Measurements from ENCODE around the gene PRELID1. TPM values are rescaled to one million over a fixed set of nuclear protein-coding genes. Genes with fewer than 3 reads are reported as not detected.
A peak's percentile ranks its signal among the peaks of the same experiment; 100 is the strongest.
"Not testable (repeated sequence)": the region's sequence is repeated elsewhere in the genome, so short reads cannot be mapped to it uniquely, and the experiment has no call there.

The PRELID1 gene
- total and polyA plus RNA-seq, 10 donors: 74.5 to 174 (median 128) TPM

- peaks cover 0 to 62% (median 30%) of the 10 kb centered on the region in 6 donors for H3K36me3 ChIP-seq
- no peaks in the 10 kb centered on the region for H3K9me3 ChIP-seq
- TF ChIP-seq, protein P1, sequence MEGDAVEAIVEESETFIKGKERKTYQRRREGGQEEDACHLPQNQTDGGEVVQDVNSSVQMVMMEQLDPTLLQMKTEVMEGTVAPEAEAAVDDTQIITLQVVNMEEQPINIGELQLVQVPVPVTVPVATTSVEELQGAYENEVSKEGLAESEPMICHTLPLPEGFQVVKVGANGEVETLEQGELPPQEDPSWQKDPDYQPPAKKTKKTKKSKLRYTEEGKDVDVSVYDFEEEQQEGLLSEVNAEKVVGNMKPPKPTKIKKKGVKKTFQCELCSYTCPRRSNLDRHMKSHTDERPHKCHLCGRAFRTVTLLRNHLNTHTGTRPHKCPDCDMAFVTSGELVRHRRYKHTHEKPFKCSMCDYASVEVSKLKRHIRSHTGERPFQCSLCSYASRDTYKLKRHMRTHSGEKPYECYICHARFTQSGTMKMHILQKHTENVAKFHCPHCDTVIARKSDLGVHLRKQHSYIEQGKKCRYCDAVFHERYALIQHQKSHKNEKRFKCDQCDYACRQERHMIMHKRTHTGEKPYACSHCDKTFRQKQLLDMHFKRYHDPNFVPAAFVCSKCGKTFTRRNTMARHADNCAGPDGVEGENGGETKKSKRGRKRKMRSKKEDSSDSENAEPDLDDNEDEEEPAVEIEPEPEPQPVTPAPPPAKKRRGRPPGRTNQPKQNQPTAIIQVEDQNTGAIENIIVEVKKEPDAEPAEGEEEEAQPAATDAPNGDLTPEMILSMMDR (IDR thresholded peaks at IDR 0.05 in 8 of 11, conservative IDR thresholded peaks at IDR 0.05 in 3 of 11): no peak
- TF ChIP-seq POLR2AphosphoS5 (IDR thresholded peaks at IDR 0.05): no peak
- TF ChIP-seq POLR2A (IDR thresholded peaks at IDR 0.05): no peak
- H3K4me3 ChIP-seq: peak overlapping the region; percentile 77 to 99 (median 96)
- H3K4me1 ChIP-seq: peaks cover 51 to 95% (median 92%) of the 10 kb centered on the region in 6 donors
- H3K27me3 ChIP-seq (replicated peaks in 1 of 7): no peaks in the 10 kb centered on the region
- intact Hi-C loops (cut with DNase I; ENCODE audit: low total_unique reads): loop anchor here (10.0 kb wide), 1 partner anchor 190 kb away; no protein-coding TSS in a partner anchor
- 23 to 34% (median 26%) methylated on average over 14 to 19 of the region's 19 CpGs for WGBS, 5 donors
- H3K27ac ChIP-seq: peak overlapping the region; percentile 19 to 94 (median 90)
- peak; percentile 86 for DNase-seq
These were observed 957 bp downstream of the PRELID1 start for GRCh38 chr5:177304392-177305119.

- H3K4me3 ChIP-seq: peak overlapping the region in 6 of 8 donors; percentile 8 to 99 (median 92)
- H3K27me3 ChIP-seq (replicated peaks in 1 of 7); DNase-seq; H3K9me3 ChIP-seq: not testable (repeated sequence)
- 82 to 90% (median 87%) methylated on average over 10 to 11 of the region's 11 CpGs for WGBS, 5 donors
- peaks cover 51 to 95% (median 92%) of the 10 kb centered on the region in 6 donors for H3K4me1 ChIP-seq
- intact Hi-C loops (cut with DNase I; ENCODE audit: low total_unique reads): loop anchor here (10.0 kb wide), 1 partner anchor 191 kb away; no protein-coding TSS in a partner anchor
- H3K36me3 ChIP-seq: peaks cover 0 to 58% (median 30%) of the 10 kb centered on the region in 6 donors
- H3K27ac ChIP-seq: peak overlapping the region in 7 of 8 donors; percentile 87 to 94 (median 91)
These were observed 2.6 kb downstream of the PRELID1 start for GRCh38 chr5:177306103-177306640.

DNA sequence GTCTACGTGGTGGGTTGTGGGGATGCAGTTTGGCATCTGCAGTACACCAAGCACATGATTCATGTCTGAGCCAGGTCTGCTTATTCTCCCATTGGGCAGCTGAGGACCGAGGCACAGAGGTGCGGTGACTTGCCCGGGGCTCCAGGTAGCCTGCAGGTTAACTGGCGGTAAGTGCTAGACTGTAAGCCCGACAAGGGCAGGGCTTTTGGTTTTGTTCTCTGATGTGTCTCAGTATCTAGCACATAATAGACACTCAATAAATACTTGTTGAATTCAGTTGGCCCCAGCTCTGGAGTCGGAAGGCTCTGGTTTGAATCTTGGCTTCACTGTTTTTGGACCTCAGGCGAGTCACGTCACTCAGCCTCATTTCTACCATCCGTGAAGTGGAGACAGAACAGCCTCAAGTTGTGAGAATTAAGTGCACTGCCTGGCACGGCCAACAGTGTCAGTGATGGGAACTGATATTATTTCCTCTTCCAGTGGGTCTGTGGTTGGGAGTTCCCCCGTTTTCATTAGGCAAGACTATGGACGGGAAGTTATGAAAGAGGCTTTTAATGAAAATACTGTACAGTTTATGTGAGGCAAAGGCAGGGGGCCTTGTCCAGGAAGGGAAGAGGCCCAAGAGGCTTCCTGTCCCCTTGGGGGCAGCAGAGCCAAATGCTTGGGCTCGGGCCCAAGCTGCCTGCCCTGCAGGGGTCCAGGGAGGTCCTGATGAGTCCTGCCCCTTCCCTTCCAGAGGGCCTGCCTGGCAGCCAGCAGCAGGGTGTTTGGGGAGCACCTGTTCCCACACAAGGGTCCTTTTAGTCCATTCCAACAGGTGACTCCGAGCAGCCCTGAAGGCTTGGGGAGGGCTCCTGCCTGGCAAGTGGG lies 3.3 kb downstream of the PRELID1 start:
- Histone ChIP-seq H3K9me3 (no peaks in the 10 kb centered on the region), H3K4me3 (peak overlapping the region in 6 of 8 donors; percentile 18 to 99 (median 92)), H3K27ac (peak overlapping the region; percentile 36 to 94 (median 91)), H3K4me1 (peaks cover 48 to 95% (median 92%) of the 10 kb centered on the region in 6 donors), H3K36me3 (peaks cover 0 to 51% (median 26%) of the 10 kb centered on the region in 6 donors), H3K27me3 (replicated peaks in 1 of 7) (no peaks in the 10 kb centered on the region)
- no peak for TF ChIP-seq POLR2A (IDR thresholded peaks at IDR 0.05)
- TF ChIP-seq, protein P1 (IDR thresholded peaks at IDR 0.05 in 8 of 11, conservative IDR thresholded peaks at IDR 0.05 in 3 of 11): peak in 6 of 11 experiments; percentile 6 to 70 (median 36)
- peak; percentile 62 to 87 (median 80) for TF ChIP-seq POLR2AphosphoS5 (IDR thresholded peaks at IDR 0.05)
- WGBS, 5 donors: 44 to 70% (median 54%) methylated on average over 14 to 15 of the region's 15 CpGs
- intact Hi-C loops (cut with DNase I; ENCODE audit: low total_unique reads): loop anchor here (10.0 kb wide), 1 partner anchor 192 kb away; no protein-coding TSS in a partner anchor
- peak; percentile 88 for DNase-seq
